Pancreas (tissue), 10 donors: ENCODE measurements around the gene GMDS. TPM values are rescaled to one million over a fixed set of nuclear protein-coding genes. Genes with fewer than 3 reads are reported as not detected.

Source experiments
- ATAC-seq, 4 donors: fragments of 200-7000 bp; cut with Tn5 transposase; one replicate each; pipeline versions ENCODE4 v1.8.0 to v1.9.1; 2020; ENCODE audit warnings: mild to moderate bottlenecking in 4 of 4, moderate library complexity in 4 of 4
- DNase-seq, 6 donors: peaks; one replicate each; pipeline ENCODE4 v3.0.0-alpha.2; 2020
- FAIRE-seq: peaks from 2 replicates; lab custom pipeline; 2012; peaks lifted over from hg19 to GRCh38; lab: Jason Lieb, UNC
- H3K27ac ChIP-seq, 4 donors: fragments of 200-600 bp; sonication (generic); 1 replicate in 3 of 4; 2 replicates in 1 of 4; pipeline versions ENCODE4 v1.5.0 to v1.8.0; 2020
- H3K27me3 ChIP-seq, 4 donors: fragments of 200-600 bp; one replicate each; pipeline ENCODE4 v1.8.0; 2021
- H3K36me3 ChIP-seq, 3 donors: fragments of 200-600 bp; sonication (generic) in 1 of 3; one replicate each; pipeline versions ENCODE4 v1.5.0 to v1.8.0; 2020 to 2021
- H3K4me1 ChIP-seq, 3 donors: fragments of 200-600 bp; one replicate each; pipeline ENCODE4 v1.8.0; 2021
- H3K4me3 ChIP-seq, 4 donors: fragments of 200-600 bp; sonication (generic) in 2 of 4; one replicate each; pipeline versions ENCODE4 v1.5.0 to v1.8.0; 2020 to 2021
- H3K9me3 ChIP-seq, 4 donors: fragments of 200-600 bp; one replicate each; pipeline ENCODE4 v1.8.0; 2021
- CTCF ChIP-seq, 4 donors: fragments of 200-600 bp; sonication (generic) in 3 of 4; IDR thresholded peaks; one replicate each; pipeline versions ENCODE4 v1.5.0 to v1.8.0; 2021; ENCODE audit warnings: antibody characterized with exemption in 4 of 4
- WGBS, 2 donors: extraction: QIAGEN DNeasy Blood & Tissue Kit; methylation state at CpG; one replicate each; pipeline ENCODE4 v1.1.7; 2013; 5-methylcytosine and 5-hydroxymethylcytosine counted together
- intact Hi-C, 3 donors: fragments of 100-400 bp; cut with DNase I; formaldehyde crosslinking; loops; one replicate each; pipeline versions ENCODE4 v1.11.1 to v1.14.2; 2022
- polyA plus RNA-seq, 2 donors: library from polyadenylated mRNA; stranded (reverse); fragments of 200-250 nt; gene quantifications; one replicate each; pipeline ENCODE4 v1.2.3, GENCODE V29; 2013
- total RNA-seq, 6 donors: library from RNA; stranded (reverse); fragmentation: NEBNext Ultra II Directional in 4 of 6; extraction: Animal tissue kit (Norgen Biotek cat#: 25700) in 4 of 6; gene quantifications; one replicate each; pipeline versions ENCODE4 v1.2.1 to v1.2.4, GENCODE V29; 2021 to 2023
- donor health status: healthy with polysubstance abuse.
- donor health status: DM: no; HTN: no; CAD: no; lungs with moderate emphysema.
- donor health status: DM: no; HTN: no; CAD: no.
- donor health status: control.
- donor health status: control.
- donor health status: Bipolar disorder and iron deficiency.
- donor health status: DM: yes; HTN: yes; CAD: no.
- donor health status: DM: no; HTN: no; CAD: no.
- donor health status: DM: no; HTN: no; CAD: no.
- donor health status: DM: yes; HTN: yes; CAD: no.

Gene GMDS
- total and polyA plus RNA-seq, 8 donors = 7.6 to 40.8 (median 26.5) TPM

DNA sequence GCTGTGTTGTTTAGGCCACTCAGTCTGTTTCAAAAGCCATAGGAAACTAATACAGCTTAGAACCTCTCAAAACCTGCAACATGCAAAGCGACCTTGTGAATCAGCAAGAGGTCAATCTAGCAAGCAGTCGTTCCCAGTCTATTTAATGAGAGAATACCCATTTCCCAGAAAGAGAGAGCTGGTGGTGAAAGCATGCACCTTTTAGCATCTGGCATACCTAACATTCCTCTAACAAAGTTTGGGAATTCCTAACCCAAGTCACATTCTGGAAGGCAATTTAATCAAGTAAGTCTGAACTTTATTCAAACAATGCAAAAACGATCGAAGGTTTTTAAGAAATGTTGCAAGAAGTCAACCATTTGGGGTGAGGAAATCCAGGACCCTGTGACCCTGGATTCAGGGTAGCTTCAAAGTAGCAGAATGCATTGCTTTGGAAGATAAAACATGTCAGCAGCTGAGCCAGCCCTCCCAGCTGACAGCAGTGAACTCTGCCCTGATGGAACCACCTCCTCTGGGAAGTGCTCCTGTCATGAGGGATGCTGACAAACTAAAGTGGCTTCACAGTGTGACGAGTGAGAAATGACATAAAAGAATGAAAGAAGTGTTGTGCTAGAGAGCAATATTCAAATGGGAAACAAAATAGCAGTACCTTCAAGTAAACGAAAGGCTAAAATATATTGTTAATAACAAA, 104.8 kb downstream of the GMDS start:
- H3K27ac ChIP-seq = no peak overlapping the region
- no peak for TF ChIP-seq CTCF (IDR thresholded peaks at IDR 0.05)
- H3K4me1 ChIP-seq = no peaks in the 10 kb centered on the region
- DNase-seq (no peak), ATAC-seq (no peak), FAIRE-seq (no peak)
- no peak overlapping the region for H3K4me3 ChIP-seq
- H3K36me3 ChIP-seq = no peaks in the 10 kb centered on the region
- H3K9me3 ChIP-seq = no peaks in the 10 kb centered on the region
- intact Hi-C loops = no loop called here
- H3K27me3 ChIP-seq = no peaks in the 10 kb centered on the region
- WGBS, 2 donors = 73 to 83% methylated on average over 6 of the region's 6 CpGs

DNA sequence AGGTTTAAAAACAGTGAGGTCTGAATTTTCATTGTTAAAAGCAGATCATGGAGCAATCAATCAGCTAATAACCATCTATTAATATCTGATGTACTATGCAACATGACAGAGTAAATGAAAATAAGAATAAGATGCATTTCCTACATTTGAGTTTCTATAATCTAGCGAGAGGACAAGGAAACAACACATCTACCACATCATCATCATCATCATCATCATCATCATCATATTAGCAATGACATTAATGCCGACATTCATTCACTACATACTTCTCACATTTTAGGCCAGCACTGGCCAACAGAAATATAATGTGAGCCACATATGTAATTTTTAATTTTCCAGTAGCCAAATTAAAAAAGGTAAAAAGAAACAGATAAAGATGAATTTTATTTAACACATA, 110.0 kb downstream of the GMDS start:
- WGBS, 2 donors = 96% methylated on average over 2 of the region's 2 CpGs
- Histone ChIP-seq H3K9me3 (no peaks in the 10 kb centered on the region), H3K4me3 (no peak overlapping the region), H3K36me3 (no peaks in the 10 kb centered on the region), H3K27me3 (no peaks in the 10 kb centered on the region), H3K27ac (no peak overlapping the region), H3K4me1 (peaks cover 6 to 26% (median 18%) of the 10 kb centered on the region in 3 donors)
- ATAC-seq (no peak), FAIRE-seq (no peak), DNase-seq (no peak)
- no peak for TF ChIP-seq CTCF (IDR thresholded peaks at IDR 0.05)
- intact Hi-C loops = no loop called here

DNA sequence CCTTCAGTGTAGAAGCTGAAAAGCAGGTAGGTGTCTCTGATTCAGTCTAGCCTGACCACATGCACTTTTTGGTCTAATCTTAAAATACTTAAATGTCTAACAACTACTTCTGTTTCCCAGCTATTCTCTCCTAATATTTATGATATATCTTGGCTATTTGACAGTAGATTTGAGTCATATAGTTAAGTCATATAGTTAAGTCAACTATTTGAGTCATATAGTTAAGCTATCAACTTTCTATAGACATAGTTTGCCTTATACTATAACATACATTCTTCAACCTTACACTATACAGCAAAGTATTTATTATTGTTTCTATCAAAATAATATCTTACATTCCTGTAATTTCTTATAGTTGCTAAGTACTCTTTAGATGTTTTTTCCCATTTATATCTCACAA, 110.9 kb downstream of the GMDS start:
- no peak overlapping the region for H3K4me3 ChIP-seq
- TF ChIP-seq CTCF (IDR thresholded peaks at IDR 0.05) = no peak
- H3K27ac ChIP-seq = no peak overlapping the region
- no peak for FAIRE-seq
- no peaks in the 10 kb centered on the region for H3K27me3 ChIP-seq
- H3K4me1 ChIP-seq = peaks cover 6 to 26% (median 18%) of the 10 kb centered on the region in 3 donors
- no peak for DNase-seq
- ATAC-seq = no peak
- no peaks in the 10 kb centered on the region for H3K36me3 ChIP-seq
- no peaks in the 10 kb centered on the region for H3K9me3 ChIP-seq
- intact Hi-C loops = no loop called here

GRCh38 chr6:2133716-2134310, 111.6 kb downstream of the GMDS start:
- Histone ChIP-seq H3K4me3 (no peak overlapping the region), H3K27ac (peak overlapping the region in 1 of 4 donors; percentile 54), H3K9me3 (no peaks in the 10 kb centered on the region), H3K4me1 (peaks cover 6 to 26% (median 18%) of the 10 kb centered on the region in 3 donors), H3K36me3 (no peaks in the 10 kb centered on the region), H3K27me3 (no peaks in the 10 kb centered on the region)
- no peak for DNase-seq
- FAIRE-seq = no peak
- intact Hi-C loops = no loop called here
- TF ChIP-seq CTCF (IDR thresholded peaks at IDR 0.05) = no peak
- ATAC-seq = no peak
- 81 to 84% methylated on average over 7 of the region's 7 CpGs for WGBS, 2 donors

DNA sequence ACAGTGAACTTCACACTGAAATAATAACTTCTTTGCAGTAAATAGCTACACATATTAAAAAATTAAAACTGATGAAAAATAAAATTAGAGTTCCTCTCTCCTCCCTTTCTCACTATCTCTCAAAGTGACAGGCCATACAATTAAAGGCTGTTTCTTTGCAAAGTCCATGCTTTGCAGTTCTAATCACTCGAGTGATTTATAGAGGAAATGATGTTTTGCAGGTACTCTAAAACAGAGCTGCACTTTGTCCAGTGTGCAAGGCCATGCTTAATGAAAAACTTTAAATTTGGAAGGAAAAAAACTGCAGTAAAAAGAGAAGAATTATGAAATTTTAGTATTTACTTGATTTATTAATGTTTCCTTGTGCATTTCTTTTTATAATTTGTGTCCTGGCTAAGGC, 112.5 kb downstream of the GMDS start:
- DNase-seq (no peak), ATAC-seq (peak in 2 of 4 donors; percentile 26 to 40), FAIRE-seq (no peak)
- Histone ChIP-seq H3K4me1 (peaks cover 6 to 26% (median 18%) of the 10 kb centered on the region in 3 donors), H3K27me3 (no peaks in the 10 kb centered on the region), H3K9me3 (no peaks in the 10 kb centered on the region), H3K36me3 (no peaks in the 10 kb centered on the region), H3K27ac (peak overlapping the region in 2 of 4 donors; percentile 37 to 54), H3K4me3 (no peak overlapping the region)
- 37 to 39% methylated on average over 1 of the region's 1 CpG for WGBS, 2 donors
- intact Hi-C loops = no loop called here
- no peak for TF ChIP-seq CTCF (IDR thresholded peaks at IDR 0.05)
